Activated T-cell treated with anti-CD3 and anti-CD28 coated beads, Interleukin-2, amount 50 U/mL, for 72 hours (primary cell): ENCODE data around the gene SLAMF9. TPM values are rescaled to one million over a fixed set of nuclear protein-coding genes. Genes with fewer than 3 reads are reported as not detected.

ENCODE experiments used
- ATAC-seq, 2 donors: fragments of 150-1000 bp; cut with Tn5 transposase; replicated peaks in 1 of 2; 2 replicates each; pipeline ENCODE4 v1.10.0; 2021; ENCODE audit warnings: moderate library complexity in 2 of 2, mild to moderate bottlenecking in 1 of 2
- DNase-seq, 2 donors: peaks; one replicate each; pipeline ENCODE4 v3.0.0; 2021 to 2022; ENCODE audit warnings: mixed read lengths in 1 of 2
- H3K27ac Mint-ChIP-seq: one replicate; pipeline ENCODE4 v1.8.0; 2022; ENCODE audit warnings: mild to moderate bottlenecking, moderate library complexity, mixed read lengths
- H3K27me3 Mint-ChIP-seq: one replicate; pipeline ENCODE4 v1.8.0; 2022; ENCODE audit warnings: low read depth, mixed read lengths
- H3K36me3 Mint-ChIP-seq, 2 donors: one replicate each; pipeline ENCODE4 v1.8.0; 2022; ENCODE audit warnings: mixed read lengths in 2 of 2, mild to moderate bottlenecking in 1 of 2; ENCODE audit not compliant: insufficient read depth in 2 of 2
- H3K4me1 Mint-ChIP-seq: one replicate; pipeline ENCODE4 v1.8.0; 2022; ENCODE audit warnings: low read depth, mixed read lengths
- H3K4me3 Mint-ChIP-seq, 2 donors: one replicate each; pipeline ENCODE4 v1.8.0; 2022; ENCODE audit warnings: mild to moderate bottlenecking in 2 of 2, mixed read lengths in 2 of 2, moderate library complexity in 2 of 2
- H3K9me3 Mint-ChIP-seq, 2 donors: one replicate each; pipeline ENCODE4 v1.8.0; 2022; ENCODE audit warnings: mixed read lengths in 2 of 2
- total RNA-seq, 2 donors: library from RNA; stranded (reverse); gene quantifications; one replicate each; pipeline ENCODE4 v1.2.3, GENCODE V29; 2022

Gene SLAMF9
- total RNA-seq, 2 donors from 2014 or later, result not detected

- no peak for ATAC-seq
- no peaks in the 10 kb centered on the region for H3K9me3 Mint-ChIP-seq
- DNase-seq, result no peak
- no peaks in the 10 kb centered on the region for H3K36me3 Mint-ChIP-seq
- H3K27ac Mint-ChIP-seq, result no peak overlapping the region
- H3K4me1 Mint-ChIP-seq, result no peaks in the 10 kb centered on the region
- peaks cover 26% of the 10 kb centered on the region for H3K27me3 Mint-ChIP-seq
- H3K4me3 Mint-ChIP-seq, result no peak overlapping the region
These were observed 14.9 kb upstream of the SLAMF9 start for GRCh38 chr1:159968901-159969300.

DNA sequence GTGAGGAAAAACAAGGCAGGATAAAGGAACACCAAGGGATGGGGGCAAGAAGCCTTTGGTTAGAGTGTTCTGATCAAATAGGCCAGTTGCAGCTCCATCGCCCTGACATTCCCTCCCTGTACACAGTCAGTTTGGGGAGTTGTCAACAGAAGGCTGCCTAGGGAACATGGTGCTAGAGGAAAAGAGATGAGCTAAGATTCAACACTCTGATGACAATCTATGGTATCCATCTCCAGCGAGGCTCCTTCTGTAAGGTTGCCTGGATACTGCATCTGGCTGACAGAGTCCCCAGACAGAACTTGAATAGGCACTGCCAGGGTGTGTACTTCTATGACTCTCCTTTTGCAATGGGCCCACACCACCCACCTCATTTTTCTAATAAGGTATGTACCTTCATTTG, 11.2 kb upstream of the SLAMF9 start:
- Mint-ChIP-seq H3K4me1 (no peaks in the 10 kb centered on the region), H3K27ac (no peak overlapping the region), H3K36me3 (no peaks in the 10 kb centered on the region), H3K27me3 (peaks cover 26% of the 10 kb centered on the region), H3K9me3 (no peaks in the 10 kb centered on the region), H3K4me3 (no peak overlapping the region)
- no peak for DNase-seq
- ATAC-seq, result no peak

DNA sequence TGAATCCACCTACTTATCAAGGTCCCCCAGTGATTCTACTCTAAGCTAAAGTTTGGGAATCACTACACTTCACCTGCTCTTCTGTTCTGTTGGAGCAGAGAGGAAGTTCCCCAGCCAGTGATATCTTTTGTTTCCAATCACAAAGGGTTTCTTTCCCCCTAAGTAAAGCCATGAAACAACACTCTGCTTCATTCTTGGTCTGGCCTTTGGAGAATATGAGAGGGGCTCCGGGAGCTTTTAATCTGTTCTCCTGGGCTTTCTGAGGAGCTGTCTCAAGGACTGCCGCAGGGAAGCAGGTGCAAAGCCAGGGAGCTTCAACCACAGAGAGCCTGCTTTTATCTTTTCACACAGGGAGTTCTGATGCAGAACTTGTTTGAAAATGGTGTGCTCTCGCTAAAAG, 10.1 kb upstream of the SLAMF9 start:
- ATAC-seq, result no peak
- peaks cover 6% of the 10 kb centered on the region for H3K4me1 Mint-ChIP-seq
- no peaks in the 10 kb centered on the region for H3K36me3 Mint-ChIP-seq
- H3K4me3 Mint-ChIP-seq, result no peak overlapping the region
- no peak overlapping the region for H3K27ac Mint-ChIP-seq
- no peak for DNase-seq
- peaks cover 25% of the 10 kb centered on the region for H3K27me3 Mint-ChIP-seq
- no peaks in the 10 kb centered on the region for H3K9me3 Mint-ChIP-seq

DNA sequence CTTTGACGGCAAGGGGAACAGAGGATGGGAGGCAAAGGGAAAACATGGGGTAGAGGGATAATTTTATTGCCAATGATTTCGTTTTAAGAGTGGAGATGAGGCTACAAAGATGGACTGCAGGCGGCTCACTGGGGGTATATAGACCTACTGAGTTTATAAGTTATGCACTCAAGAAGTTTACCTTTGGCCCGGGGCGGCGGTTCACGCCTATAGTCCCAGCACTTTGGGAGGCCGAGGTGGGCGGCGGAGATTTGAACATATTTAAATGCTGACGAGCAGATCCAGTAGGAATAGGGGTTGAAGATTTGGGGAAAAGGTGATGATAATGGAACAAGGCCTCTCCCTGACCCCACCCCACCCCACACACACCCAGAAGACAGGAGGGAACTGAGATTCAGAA, 8.1 kb upstream of the SLAMF9 start:
- no peaks in the 10 kb centered on the region for H3K9me3 Mint-ChIP-seq
- ATAC-seq, result no peak
- H3K36me3 Mint-ChIP-seq, result no peaks in the 10 kb centered on the region
- no peak overlapping the region for H3K27ac Mint-ChIP-seq
- peaks cover 13% of the 10 kb centered on the region for H3K27me3 Mint-ChIP-seq
- DNase-seq, result no peak
- H3K4me3 Mint-ChIP-seq, result no peak overlapping the region
- peaks cover 14% of the 10 kb centered on the region for H3K4me1 Mint-ChIP-seq

DNA sequence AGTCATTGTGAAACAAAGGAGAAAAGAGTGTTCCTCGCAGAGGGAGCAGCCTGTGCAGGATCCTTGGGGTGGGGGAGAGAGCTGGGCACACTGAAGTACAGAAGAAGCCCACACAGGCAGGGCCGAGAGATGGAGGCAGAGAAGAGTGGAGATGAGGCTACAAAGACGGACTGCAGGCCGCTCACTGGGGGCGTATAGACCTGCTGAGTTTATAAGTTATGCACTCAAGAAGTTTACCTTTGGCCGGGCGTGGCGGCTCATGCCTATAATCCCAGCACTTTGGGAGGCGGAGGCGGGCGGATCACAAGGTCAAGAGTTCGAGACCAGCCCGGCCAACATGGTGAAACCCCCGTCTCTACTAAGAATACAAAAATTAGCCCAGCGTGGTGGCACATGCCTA, 7.6 kb upstream of the SLAMF9 start:
- ATAC-seq (no peak), DNase-seq (no peak)
- Mint-ChIP-seq H3K27me3 (peaks cover 14% of the 10 kb centered on the region), H3K4me3 (no peak overlapping the region), H3K36me3 (no peaks in the 10 kb centered on the region), H3K9me3 (no peaks in the 10 kb centered on the region), H3K4me1 (peaks cover 14% of the 10 kb centered on the region), H3K27ac (no peak overlapping the region)

- Mint-ChIP-seq H3K27me3 (peaks cover 14% of the 10 kb centered on the region), H3K4me3 (no peak overlapping the region)
These were observed 6.8 kb upstream of the SLAMF9 start for GRCh38 chr1:159960721-159961381.

GRCh38 chr1:159959451-159959850, 5.4 kb upstream of the SLAMF9 start:
- Mint-ChIP-seq H3K27me3 (peaks cover 15% of the 10 kb centered on the region), H3K9me3 (no peaks in the 10 kb centered on the region), H3K27ac (no peak overlapping the region), H3K4me1 (peaks cover 14% of the 10 kb centered on the region), H3K36me3 (no peaks in the 10 kb centered on the region), H3K4me3 (no peak overlapping the region)
- ATAC-seq (no peak), DNase-seq (no peak)

More at GRCh38 chr1:159960721-159961381, 6.8 kb upstream of the SLAMF9 start:
- ATAC-seq (no peak), DNase-seq (no peak)
- Mint-ChIP-seq H3K27ac (no peak overlapping the region), H3K36me3 (no peaks in the 10 kb centered on the region), H3K9me3 (no peaks in the 10 kb centered on the region), H3K4me1 (peaks cover 14% of the 10 kb centered on the region)

- peaks cover 14% of the 10 kb centered on the region for H3K4me1 Mint-ChIP-seq
- H3K4me3 Mint-ChIP-seq, result peak overlapping the region in 1 of 2 donors; percentile 6
- no peaks in the 10 kb centered on the region for H3K9me3 Mint-ChIP-seq
- ATAC-seq (peak; percentile 49 to 83), DNase-seq (no peak)
- H3K27me3 Mint-ChIP-seq, result peaks cover 19% of the 10 kb centered on the region
- H3K27ac Mint-ChIP-seq, result no peak overlapping the region
- no peaks in the 10 kb centered on the region for H3K36me3 Mint-ChIP-seq
These were observed 4.8 kb upstream of the SLAMF9 start for GRCh38 chr1:159958719-159959380.

DNA sequence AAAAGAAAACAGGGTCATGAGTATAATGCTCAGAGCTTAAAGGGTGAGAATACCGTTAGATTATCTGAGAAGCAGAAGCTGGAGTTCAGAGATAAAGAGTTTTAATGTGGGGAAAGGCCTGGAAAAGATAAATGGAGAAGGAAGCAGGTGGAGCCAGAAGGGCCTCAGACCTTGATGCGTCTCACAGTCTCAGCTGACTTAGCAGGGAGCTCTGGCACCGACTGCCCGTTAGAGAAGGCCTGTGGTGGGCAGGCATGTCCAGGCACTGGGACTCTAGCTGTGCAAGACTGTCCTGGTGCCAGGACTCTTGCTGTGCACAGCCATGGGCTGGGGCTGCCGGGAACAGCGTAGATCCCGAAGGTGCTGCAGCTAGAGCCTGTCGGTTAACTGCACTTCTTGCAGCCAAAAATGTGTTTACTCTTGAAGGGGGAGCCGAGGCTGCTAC, 3.8 kb upstream of the SLAMF9 start:
- no peak overlapping the region for H3K27ac Mint-ChIP-seq
- no peaks in the 10 kb centered on the region for H3K36me3 Mint-ChIP-seq
- peaks cover 25% of the 10 kb centered on the region for H3K27me3 Mint-ChIP-seq
- DNase-seq (no peak), ATAC-seq (no peak)
- no peak overlapping the region for H3K4me3 Mint-ChIP-seq
- H3K4me1 Mint-ChIP-seq, result peaks cover 14% of the 10 kb centered on the region
- no peaks in the 10 kb centered on the region for H3K9me3 Mint-ChIP-seq

- DNase-seq, result no peak
- Mint-ChIP-seq H3K4me1 (peaks cover 14% of the 10 kb centered on the region), H3K4me3 (no peak overlapping the region), H3K36me3 (no peaks in the 10 kb centered on the region), H3K27ac (no peak overlapping the region), H3K27me3 (peaks cover 41% of the 10 kb centered on the region), H3K9me3 (no peaks in the 10 kb centered on the region)
- ATAC-seq, result no peak
These were observed 1.4 kb upstream of the SLAMF9 start for GRCh38 chr1:159955456-159955855.

DNA sequence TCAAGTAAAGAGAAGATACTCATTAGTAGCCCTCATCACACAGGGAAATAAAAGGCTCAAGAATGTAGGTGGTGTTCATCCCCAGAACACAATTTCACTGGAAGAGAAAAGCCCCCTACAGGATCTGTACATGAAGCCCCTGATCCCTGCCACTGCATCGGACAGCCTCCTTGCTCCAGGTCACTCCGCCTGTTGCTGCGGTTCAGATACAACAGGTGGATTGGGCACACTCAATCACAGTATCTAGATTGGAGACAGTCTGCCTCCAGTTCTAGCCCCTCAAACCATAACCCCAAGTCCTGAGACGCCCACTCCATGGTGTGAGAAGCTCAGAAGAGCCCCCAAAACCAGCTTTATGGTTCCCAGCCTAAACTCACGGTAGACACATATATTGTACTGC, 1.1 kb downstream of the SLAMF9 start:
- Mint-ChIP-seq H3K27me3 (peaks cover 46% of the 10 kb centered on the region), H3K27ac (no peak overlapping the region), H3K9me3 (no peaks in the 10 kb centered on the region), H3K4me1 (no peaks in the 10 kb centered on the region), H3K36me3 (no peaks in the 10 kb centered on the region), H3K4me3 (no peak overlapping the region)
- DNase-seq, result no peak
- no peak for ATAC-seq

DNA sequence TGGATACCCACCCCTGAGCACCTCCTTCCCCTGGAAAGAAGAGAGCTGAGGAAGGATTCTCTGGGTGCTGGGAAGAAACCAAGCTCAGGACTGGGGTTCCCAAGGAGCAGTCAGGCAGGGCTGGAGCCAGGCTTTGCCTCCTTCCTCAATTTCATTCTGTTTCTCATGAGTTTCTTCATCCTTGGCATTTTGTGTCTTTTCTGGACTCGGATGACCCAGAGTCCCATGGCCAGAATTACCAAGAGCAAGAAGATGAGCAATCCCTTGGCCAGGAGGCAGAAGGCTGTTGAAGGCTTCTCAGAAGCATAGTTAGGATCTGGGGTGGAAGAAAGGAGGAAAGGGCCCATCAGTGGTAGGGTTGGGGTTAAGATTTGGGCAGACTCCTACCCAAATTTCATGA, 2.5 kb downstream of the SLAMF9 start:
- no peak overlapping the region for H3K27ac Mint-ChIP-seq
- H3K4me1 Mint-ChIP-seq, result no peaks in the 10 kb centered on the region
- no peak for DNase-seq
- H3K27me3 Mint-ChIP-seq, result peaks cover 48% of the 10 kb centered on the region
- ATAC-seq, result no peak
- H3K9me3 Mint-ChIP-seq, result no peaks in the 10 kb centered on the region
- no peak overlapping the region for H3K4me3 Mint-ChIP-seq
- H3K36me3 Mint-ChIP-seq, result no peaks in the 10 kb centered on the region

DNA sequence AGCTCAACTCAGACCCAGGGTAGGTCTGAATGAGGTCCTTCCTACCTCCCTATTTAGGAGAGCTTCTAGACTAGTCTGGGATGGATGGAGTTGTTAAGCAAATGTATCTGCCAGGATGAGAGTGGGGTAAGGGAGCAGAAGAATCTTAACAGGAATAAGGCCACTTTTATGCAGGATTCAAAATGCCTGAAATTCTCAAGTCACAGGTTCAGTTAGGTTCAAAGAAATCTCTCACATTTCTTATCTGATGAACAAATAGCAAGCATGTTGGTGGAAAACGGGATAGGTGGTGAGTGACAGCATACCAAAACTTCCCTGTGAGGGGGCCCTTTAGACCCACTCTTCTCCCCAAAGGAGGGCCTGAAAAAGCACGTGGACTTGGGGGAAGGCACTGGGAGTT, 3.0 kb downstream of the SLAMF9 start:
- H3K27me3 Mint-ChIP-seq, result peaks cover 43% of the 10 kb centered on the region
- ATAC-seq (no peak), DNase-seq (no peak)
- H3K27ac Mint-ChIP-seq, result no peak overlapping the region
- H3K4me1 Mint-ChIP-seq, result no peaks in the 10 kb centered on the region
- H3K4me3 Mint-ChIP-seq, result no peak overlapping the region
- no peaks in the 10 kb centered on the region for H3K36me3 Mint-ChIP-seq
- H3K9me3 Mint-ChIP-seq, result no peaks in the 10 kb centered on the region

- no peak overlapping the region for H3K27ac Mint-ChIP-seq
- no peak overlapping the region for H3K4me3 Mint-ChIP-seq
- H3K9me3 Mint-ChIP-seq, result no peaks in the 10 kb centered on the region
- no peak for ATAC-seq
- H3K36me3 Mint-ChIP-seq, result no peaks in the 10 kb centered on the region
- H3K4me1 Mint-ChIP-seq, result peaks cover 6% of the 10 kb centered on the region
- H3K27me3 Mint-ChIP-seq, result peaks cover 44% of the 10 kb centered on the region
- no peak for DNase-seq
These were observed 4.1 kb downstream of the SLAMF9 start for GRCh38 chr1:159949981-159950381.
